NT2/D1 (cell line): ENCODE measurements around the gene TNFAIP1.
A peak's percentile ranks its signal among the peaks of the same experiment; 100 is the strongest.

Experiments
- DNase-seq: peaks from one replicate; pipeline ENCODE4 v3.0.0-alpha.2; 2011; ENCODE audit warnings: low read depth, low spot score
- H3K27me3 ChIP-seq: 2 replicates; pipeline ENCODE4 v1.6.0; 2011; ENCODE audit warnings: mild to moderate bottlenecking; ENCODE audit not compliant: insufficient read length, insufficient read depth
- H3K36me3 ChIP-seq: 2 replicates; pipeline ENCODE4 v1.6.1; 2011; ENCODE audit warnings: mild to moderate bottlenecking, low read length, mixed read lengths; ENCODE audit not compliant: insufficient read depth, insufficient read length
- H3K4me1 ChIP-seq: 2 replicates; pipeline ENCODE4 v1.5.1; 2011; ENCODE audit not compliant: insufficient read depth, insufficient read length
- H3K4me3 ChIP-seq: 2 replicates; pipeline ENCODE4 v1.5.1; 2011; ENCODE audit warnings: low read depth; ENCODE audit not compliant: insufficient read length
- H3K9ac ChIP-seq: 2 replicates; pipeline ENCODE4 v1.6.0; 2011; ENCODE audit warnings: low read depth; ENCODE audit not compliant: insufficient read length
- H3K9me3 ChIP-seq: 2 replicates; pipeline ENCODE4 v1.5.1; 2011; ENCODE audit warnings: mild to moderate bottlenecking, low read length; ENCODE audit not compliant: insufficient read depth
- SUZ12 ChIP-seq: IDR thresholded peaks from 2 replicates; pipeline ENCODE4 v1.6.1; 2011; ENCODE audit not compliant: insufficient read length, insufficient read depth; ENCODE audit errors: extremely low read depth
- YY1 ChIP-seq: IDR thresholded peaks from 2 replicates; pipeline ENCODE4 v1.6.1; 2011; ENCODE audit not compliant: insufficient read length, insufficient read depth
- ZNF274 ChIP-seq: IDR thresholded peaks from 2 replicates; pipeline ENCODE4 v1.6.1; 2011; ENCODE audit warnings: mild to moderate bottlenecking, low read depth, low read length

Gene TNFAIP1

DNA sequence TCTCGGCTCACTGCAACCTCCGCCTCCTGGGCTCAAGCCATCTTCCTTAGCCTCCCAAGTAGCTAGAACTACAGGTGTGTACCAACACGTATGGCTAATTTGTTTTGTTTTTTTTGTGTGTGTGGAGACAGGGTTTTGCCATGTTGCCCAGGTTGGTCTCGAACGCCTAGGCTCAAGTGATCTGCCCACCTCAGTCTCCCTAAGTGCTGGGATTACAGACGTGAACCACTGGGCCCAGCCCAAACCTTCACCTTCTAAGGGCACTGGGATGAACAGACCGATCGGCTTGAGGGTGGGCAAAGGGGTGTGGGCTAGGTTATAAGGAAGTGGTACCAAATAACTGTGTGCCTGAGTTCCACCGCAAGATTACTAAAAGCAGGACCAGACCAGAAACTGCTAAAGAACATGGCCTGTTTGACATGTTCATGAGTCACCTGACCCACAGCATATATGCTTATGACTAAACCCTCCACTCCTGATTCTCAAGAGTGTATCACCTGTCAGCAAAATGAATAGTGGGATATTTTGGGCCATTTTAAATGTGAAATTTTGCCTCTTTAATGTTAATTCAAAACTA, 8.4 kb upstream of the TNFAIP1 start:
- no peak overlapping the region for H3K9ac ChIP-seq
- peaks cover 66% of the 10 kb centered on the region for H3K36me3 ChIP-seq
- no peaks in the 10 kb centered on the region for H3K9me3 ChIP-seq
- no peaks in the 10 kb centered on the region for H3K27me3 ChIP-seq
- H3K4me3 ChIP-seq = no peak overlapping the region
- H3K4me1 ChIP-seq = no peaks in the 10 kb centered on the region
- no peak for DNase-seq
- TF ChIP-seq SUZ12 (no peak), YY1 (no peak)

DNA sequence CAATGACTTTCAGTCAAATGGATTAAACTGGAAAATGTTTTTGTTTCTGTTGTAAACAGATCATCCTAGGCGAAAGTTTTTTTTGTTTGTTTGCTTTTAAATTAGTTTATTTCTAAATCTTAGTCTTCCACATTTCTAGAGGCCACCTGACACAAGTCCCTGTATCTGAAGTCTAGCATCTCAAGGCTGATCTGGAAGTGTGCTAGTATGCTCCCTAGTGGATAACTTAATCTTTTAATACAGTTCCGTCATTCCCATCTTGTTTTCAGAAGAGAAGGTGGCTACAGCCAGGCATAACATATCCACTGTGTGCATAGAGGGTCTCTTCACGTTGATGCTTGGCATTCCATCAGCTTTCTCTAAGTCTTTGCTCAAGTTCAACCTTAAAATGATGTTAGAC, 7.9 kb upstream of the TNFAIP1 start:
- no peaks in the 10 kb centered on the region for H3K4me1 ChIP-seq
- H3K4me3 ChIP-seq = no peak overlapping the region
- H3K9me3 ChIP-seq = no peaks in the 10 kb centered on the region
- H3K36me3 ChIP-seq = peaks cover 67% of the 10 kb centered on the region
- TF ChIP-seq YY1 = no peak
- TF ChIP-seq SUZ12 = no peak
- no peak for TF ChIP-seq ZNF274
- DNase-seq = no peak
- H3K9ac ChIP-seq = no peak overlapping the region
- H3K27me3 ChIP-seq = no peaks in the 10 kb centered on the region

DNA sequence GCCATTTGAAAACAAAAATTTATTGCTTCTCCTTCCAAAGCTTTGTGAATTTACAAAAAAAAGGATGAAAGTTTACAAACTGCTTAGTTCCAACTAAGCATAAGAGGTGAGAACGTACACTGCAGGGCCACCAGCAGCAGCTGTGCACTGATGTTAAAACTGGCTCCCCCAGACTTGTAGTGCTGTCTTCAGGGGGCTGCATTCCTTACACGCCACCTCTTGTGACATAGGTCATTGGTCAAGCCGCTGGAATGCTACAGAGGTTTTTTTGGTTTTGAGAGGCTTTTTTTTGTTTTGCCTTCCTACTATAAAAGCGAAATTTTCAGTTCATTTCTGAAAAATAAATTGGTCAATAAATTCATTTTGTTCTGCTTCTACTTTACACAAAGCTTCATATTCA, 7.2 kb upstream of the TNFAIP1 start:
- Histone ChIP-seq H3K9me3 (no peaks in the 10 kb centered on the region), H3K4me1 (no peaks in the 10 kb centered on the region), H3K4me3 (no peak overlapping the region), H3K27me3 (no peaks in the 10 kb centered on the region), H3K9ac (no peak overlapping the region), H3K36me3 (peaks cover 64% of the 10 kb centered on the region)
- no peak for DNase-seq
- no peak for TF ChIP-seq ZNF274
- no peak for TF ChIP-seq SUZ12
- no peak for TF ChIP-seq YY1

DNA sequence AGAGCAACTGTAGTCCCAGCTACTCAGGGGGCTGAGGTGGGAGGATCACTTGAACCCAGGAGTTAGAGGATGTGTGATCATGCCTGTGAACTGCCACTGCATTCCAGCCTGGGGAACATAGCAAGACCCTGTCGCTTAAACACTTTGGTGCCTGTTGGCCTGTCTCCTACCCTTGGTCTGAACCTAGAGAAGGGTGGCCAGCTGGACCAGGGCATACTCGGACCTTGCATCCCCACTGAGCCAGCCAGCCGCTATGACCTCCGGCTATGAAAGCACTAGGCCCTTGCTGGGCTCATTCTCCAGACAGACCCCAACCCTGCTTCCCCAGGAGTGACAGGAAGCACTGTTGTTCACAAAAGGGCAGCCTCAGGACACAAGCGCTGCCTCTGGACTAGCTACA, 4.9 kb upstream of the TNFAIP1 start:
- H3K27me3 ChIP-seq = no peaks in the 10 kb centered on the region
- TF ChIP-seq SUZ12 (no peak), YY1 (no peak), ZNF274 (no peak)
- no peaks in the 10 kb centered on the region for H3K4me1 ChIP-seq
- H3K4me3 ChIP-seq = no peak overlapping the region
- no peak overlapping the region for H3K9ac ChIP-seq
- peaks cover 53% of the 10 kb centered on the region for H3K36me3 ChIP-seq
- H3K9me3 ChIP-seq = no peaks in the 10 kb centered on the region
- DNase-seq = no peak

DNA sequence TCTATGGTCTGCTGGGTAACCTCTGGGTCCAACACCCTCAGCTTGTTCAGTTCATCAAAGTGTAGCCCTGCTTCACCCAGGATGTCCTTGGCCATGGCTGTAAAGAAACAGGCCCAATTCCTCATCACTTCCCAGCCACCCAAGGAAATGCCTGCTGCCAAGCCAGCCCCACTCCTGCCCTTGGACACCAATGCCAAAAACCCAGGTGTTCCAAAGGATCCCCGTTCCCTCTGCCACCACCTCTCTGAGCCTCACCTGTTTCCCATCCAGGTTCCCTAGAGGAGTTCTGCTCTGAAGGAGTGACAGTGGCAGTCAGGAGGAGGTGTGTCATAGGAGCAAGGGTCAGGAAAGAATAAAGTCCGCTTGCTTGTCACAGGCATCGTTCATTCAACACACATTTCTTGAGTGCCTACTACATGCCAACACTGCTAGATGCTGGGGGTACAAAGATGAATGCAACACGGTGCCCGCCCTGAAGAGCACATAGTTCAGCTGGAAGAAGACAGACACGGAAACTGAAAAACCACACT, 3.6 kb upstream of the TNFAIP1 start:
- Histone ChIP-seq H3K9ac (no peak overlapping the region), H3K36me3 (peaks cover 40% of the 10 kb centered on the region), H3K4me1 (no peaks in the 10 kb centered on the region), H3K27me3 (no peaks in the 10 kb centered on the region), H3K4me3 (no peak overlapping the region), H3K9me3 (no peaks in the 10 kb centered on the region)
- TF ChIP-seq SUZ12 = no peak
- TF ChIP-seq ZNF274 = no peak
- TF ChIP-seq YY1 = no peak
- DNase-seq = no peak

- H3K36me3 ChIP-seq = peaks cover 32% of the 10 kb centered on the region
- no peaks in the 10 kb centered on the region for H3K27me3 ChIP-seq
- no peak for TF ChIP-seq SUZ12
- no peak for TF ChIP-seq ZNF274
- TF ChIP-seq YY1 = no peak
- no peak overlapping the region for H3K9ac ChIP-seq
- H3K9me3 ChIP-seq = no peaks in the 10 kb centered on the region
- H3K4me3 ChIP-seq = no peak overlapping the region
- no peak for DNase-seq
- no peaks in the 10 kb centered on the region for H3K4me1 ChIP-seq
Observed at GRCh38 chr17:28333083-28333746, 2.3 kb upstream of the TNFAIP1 start.

DNA sequence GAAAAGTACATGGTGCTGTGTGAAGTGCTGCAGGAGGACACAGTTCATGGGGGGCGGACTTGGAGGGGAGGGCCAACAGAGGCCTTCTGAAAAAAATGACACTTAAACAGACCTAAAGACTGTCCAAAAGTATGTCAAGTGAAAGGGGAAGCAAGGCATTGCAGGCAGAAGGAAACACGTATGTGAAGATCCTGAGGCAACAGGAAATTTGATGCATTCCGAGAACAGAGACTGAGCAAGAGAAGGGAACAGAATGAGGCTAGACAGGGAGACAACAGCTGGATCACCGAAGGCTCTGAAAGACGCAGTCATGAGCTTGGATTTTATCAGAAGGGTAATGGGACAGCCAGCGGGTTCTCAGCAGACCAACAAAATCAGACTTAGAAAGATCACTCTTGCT, 1.4 kb upstream of the TNFAIP1 start:
- peaks cover 30% of the 10 kb centered on the region for H3K36me3 ChIP-seq
- no peaks in the 10 kb centered on the region for H3K9me3 ChIP-seq
- H3K9ac ChIP-seq = peak overlapping the region; percentile 65
- TF ChIP-seq YY1 (no peak), ZNF274 (no peak), SUZ12 (no peak)
- peak overlapping the region; percentile 71 for H3K4me3 ChIP-seq
- no peak for DNase-seq
- no peaks in the 10 kb centered on the region for H3K27me3 ChIP-seq
- no peaks in the 10 kb centered on the region for H3K4me1 ChIP-seq
